Measurements from ENCODE around the gene TMEM200C. TPM values are rescaled to one million over a fixed set of nuclear protein-coding genes. Genes with fewer than 3 reads are reported as not detected.

TMEM200C gene
- total RNA-seq, 2 donors from 2014 or later = 0.12 to 0.53 TPM

DNA sequence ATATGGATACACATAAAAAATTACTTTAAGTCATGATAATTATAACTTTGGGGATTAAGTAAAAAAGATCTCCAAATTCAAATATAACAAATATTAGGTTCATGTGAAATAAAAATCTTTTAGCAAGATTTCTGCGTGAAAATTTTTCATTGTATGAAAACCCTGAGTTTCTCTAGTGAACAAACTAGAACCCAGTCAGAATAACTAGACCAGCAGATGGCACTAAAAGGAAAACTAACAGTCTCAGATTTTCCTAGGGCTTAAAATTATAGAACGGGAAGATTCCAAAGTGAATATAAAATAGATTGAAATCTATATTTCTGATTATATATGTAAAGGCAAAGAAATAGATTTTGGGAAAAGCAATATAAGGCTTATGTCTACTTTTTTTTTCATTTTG, 43.3 kb downstream of the TMEM200C start:
- Histone ChIP-seq H3K27ac (no peak overlapping the region), H3K4me3 (no peak overlapping the region), H3K4me1 (no peaks in the 10 kb centered on the region), H3K9me3 (no peaks in the 10 kb centered on the region), H3K27me3 (no peaks in the 10 kb centered on the region), H3K36me3 (no peaks in the 10 kb centered on the region), H3K9ac (ENCODE audit: low read depth in 2 of 2, low read length in 2 of 2) (no peak overlapping the region)
- intact Hi-C loops (cut with DNase I) = no loop called here
- DNase-seq = no peak
- TF ChIP-seq CTCF (IDR thresholded peaks at IDR 0.05) = no peak

- no peak for TF ChIP-seq CTCF (IDR thresholded peaks at IDR 0.05)
- no peaks in the 10 kb centered on the region for H3K4me1 ChIP-seq
- H3K36me3 ChIP-seq = no peaks in the 10 kb centered on the region
- no peak overlapping the region for H3K4me3 ChIP-seq
- H3K27ac ChIP-seq = no peak overlapping the region
- no peak overlapping the region for H3K9ac ChIP-seq (ENCODE audit: low read depth in 2 of 2, low read length in 2 of 2)
- H3K27me3 ChIP-seq = no peaks in the 10 kb centered on the region
- intact Hi-C loops (cut with DNase I) = loop anchor here (10.0 kb wide), 1 partner anchor 238 kb away; no protein-coding TSS in a partner anchor
- DNase-seq = no peak
- no peaks in the 10 kb centered on the region for H3K9me3 ChIP-seq
These were observed 52.7 kb downstream of the TMEM200C start for GRCh38 chr18:5842653-5843052.

DNA sequence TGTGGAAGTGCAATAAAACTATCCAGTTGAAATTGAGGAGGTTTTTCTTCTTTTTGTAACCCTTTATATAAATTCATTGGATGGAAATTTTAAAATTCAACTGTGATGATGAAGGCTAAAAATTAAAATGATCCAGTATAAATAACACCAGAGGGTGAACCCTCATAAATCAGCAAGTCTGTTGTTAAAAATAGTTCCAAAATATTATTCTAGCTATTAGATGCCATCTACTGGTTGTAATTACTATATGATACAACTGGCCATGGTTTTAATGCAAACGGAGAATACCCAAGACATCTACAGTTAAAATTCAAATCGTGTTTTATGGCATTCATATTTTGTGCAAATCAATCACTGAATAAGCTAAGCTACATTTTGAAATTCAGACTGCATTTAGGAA, 53.8 kb downstream of the TMEM200C start:
- Histone ChIP-seq H3K36me3 (no peaks in the 10 kb centered on the region), H3K27me3 (no peaks in the 10 kb centered on the region), H3K9ac (ENCODE audit: low read depth in 2 of 2, low read length in 2 of 2) (no peak overlapping the region), H3K4me1 (no peaks in the 10 kb centered on the region), H3K4me3 (no peak overlapping the region), H3K9me3 (no peaks in the 10 kb centered on the region), H3K27ac (no peak overlapping the region)
- intact Hi-C loops (cut with DNase I) = loop anchor here (10.0 kb wide), 1 partner anchor 237 kb away; no protein-coding TSS in a partner anchor
- no peak for TF ChIP-seq CTCF (IDR thresholded peaks at IDR 0.05)
- DNase-seq = no peak

DNA sequence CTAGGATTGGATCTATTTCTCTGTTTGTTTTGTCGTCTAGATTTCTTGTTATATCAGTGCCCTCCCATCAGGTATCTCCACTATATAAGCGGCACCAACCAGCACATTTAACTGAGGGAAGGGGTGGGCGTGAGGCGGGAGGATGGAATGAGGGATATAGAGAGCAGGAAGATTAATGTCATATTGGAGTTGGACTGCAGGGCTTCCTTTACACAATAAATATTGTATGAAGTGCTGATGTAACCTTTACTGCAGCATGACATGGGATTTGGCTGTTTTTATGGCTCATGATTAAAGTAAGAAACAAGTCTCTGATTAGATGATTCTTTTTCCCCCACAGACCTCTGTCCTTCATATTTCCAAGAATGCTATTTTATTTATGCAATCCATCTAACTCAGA, 54.8 kb downstream of the TMEM200C start:
- Histone ChIP-seq H3K9me3 (no peaks in the 10 kb centered on the region), H3K4me3 (no peak overlapping the region), H3K36me3 (no peaks in the 10 kb centered on the region), H3K27ac (no peak overlapping the region), H3K4me1 (no peaks in the 10 kb centered on the region), H3K9ac (ENCODE audit: low read depth in 2 of 2, low read length in 2 of 2) (no peak overlapping the region), H3K27me3 (no peaks in the 10 kb centered on the region)
- no peak for TF ChIP-seq CTCF (IDR thresholded peaks at IDR 0.05)
- DNase-seq = no peak
- intact Hi-C loops (cut with DNase I) = loop anchor here (10.0 kb wide), 1 partner anchor 236 kb away; no protein-coding TSS in a partner anchor

DNA sequence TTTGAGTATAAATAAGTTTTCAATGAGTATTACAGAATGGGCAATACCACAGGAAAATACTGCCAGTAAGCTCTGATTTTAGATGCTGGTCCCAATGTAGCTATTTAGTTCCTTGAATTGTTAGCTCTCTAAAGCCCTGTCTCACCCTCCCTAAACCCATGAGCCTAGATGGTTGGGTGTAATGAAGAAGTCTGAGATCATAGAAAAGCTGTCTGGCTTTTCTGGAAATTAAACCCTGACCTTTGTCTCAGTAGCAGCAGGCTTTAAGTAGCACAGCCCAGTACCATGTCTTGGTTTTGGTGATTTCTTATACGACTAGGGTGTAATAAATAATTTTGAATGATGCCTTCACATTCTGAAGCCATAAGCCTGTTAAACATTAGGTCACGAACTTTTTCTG, 55.3 kb downstream of the TMEM200C start:
- Histone ChIP-seq H3K4me3 (no peak overlapping the region), H3K9ac (ENCODE audit: low read depth in 2 of 2, low read length in 2 of 2) (no peak overlapping the region), H3K4me1 (no peaks in the 10 kb centered on the region), H3K9me3 (no peaks in the 10 kb centered on the region), H3K27me3 (no peaks in the 10 kb centered on the region), H3K36me3 (no peaks in the 10 kb centered on the region), H3K27ac (no peak overlapping the region)
- intact Hi-C loops (cut with DNase I) = loop anchor here (10.0 kb wide), 1 partner anchor 235 kb away; no protein-coding TSS in a partner anchor
- no peak for DNase-seq
- no peak for TF ChIP-seq CTCF (IDR thresholded peaks at IDR 0.05)
